SK-N-SH treated with all-trans-retinoic acid at 6 μM for 48 hours (cell line): Measurements from ENCODE around the gene MEIS2.

ENCODE experiments used
- ATAC-seq: fragments of 200-7000 bp; cut with Tn5 transposase; 3 replicates; pipeline ENCODE4 v1.9.1; 2020; ENCODE audit warnings: mild to moderate bottlenecking, moderate library complexity
- ARNTL ChIP-seq: fragments of 450-650 bp; formaldehyde crosslinking; IDR thresholded peaks from 2 replicates; pipeline ENCODE4 v1.5.0; 2020; ENCODE audit warnings: low read depth, mild to moderate bottlenecking, moderate library complexity, borderline replicate concordance
- CREB5 ChIP-seq: fragments of 250-450 bp; sonication (Bioruptor Pico); IDR thresholded peaks from 2 replicates; pipeline ENCODE4 v1.5.1; 2020; ENCODE audit warnings: low read depth, mild to moderate bottlenecking, moderate library complexity
- ESRRG ChIP-seq: fragments of 250-450 bp; sonication (Bioruptor Pico); IDR thresholded peaks from 2 replicates; pipeline ENCODE4 v1.6.1; 2021; ENCODE audit warnings: mild to moderate bottlenecking
- GLIS3 ChIP-seq: fragments of 250-450 bp; sonication (Bioruptor Pico); IDR thresholded peaks from 2 replicates; pipeline ENCODE4 v1.5.0; 2020; ENCODE audit warnings: mild to moderate bottlenecking, moderate library complexity
- ISL1 ChIP-seq: fragments of 250-450 bp; sonication (Bioruptor Pico); IDR thresholded peaks from 2 replicates; pipeline ENCODE4 v2.1.2; 2022; ENCODE audit warnings: mild to moderate bottlenecking, moderate library complexity
- POU6F1 ChIP-seq: fragments of 250-450 bp; sonication (Bioruptor Pico); IDR thresholded peaks from 2 replicates; pipeline ENCODE4 v1.8.0; 2021; ENCODE audit warnings: low read depth, mild to moderate bottlenecking, moderate library complexity, borderline replicate concordance
- PPARA ChIP-seq: fragments of 250-450 bp; sonication (Bioruptor Pico); IDR thresholded peaks from 2 replicates; pipeline ENCODE4 v1.5.0; 2020; ENCODE audit warnings: mild to moderate bottlenecking, borderline replicate concordance
- SNAI2 ChIP-seq: fragments of 250-450 bp; sonication (Bioruptor Pico); IDR thresholded peaks from 2 replicates; pipeline ENCODE4 v1.5.0; 2020; ENCODE audit warnings: mild to moderate bottlenecking, moderate library complexity
- TOX ChIP-seq: fragments of 250-450 bp; sonication (Bioruptor Pico); IDR thresholded peaks from 2 replicates; pipeline ENCODE4 v1.8.0; 2021; ENCODE audit warnings: mild to moderate bottlenecking, moderate library complexity, borderline replicate concordance
- ZC3H10 ChIP-seq: fragments of 250-450 bp; sonication (Bioruptor Pico); IDR thresholded peaks from 2 replicates; pipeline ENCODE4 v1.5.1; 2021; ENCODE audit warnings: mild to moderate bottlenecking, moderate library complexity
- ZNF565 ChIP-seq: fragments of 450-650 bp; formaldehyde crosslinking; conservative IDR thresholded peaks from 2 replicates; pipeline ENCODE4 v1.5.0; 2020; ENCODE audit warnings: low read depth, mild to moderate bottlenecking, moderate library complexity
- TF ChIP-seq, protein P1 (sequence below): fragments of 250-450 bp; sonication (Bioruptor Pico); IDR thresholded peaks from 2 replicates; pipeline ENCODE4 v1.5.1; 2021; ENCODE audit warnings: mild to moderate bottlenecking, moderate library complexity
- TF ChIP-seq, protein P2 (sequence below): fragments of 250-450 bp; sonication (Bioruptor Pico); IDR thresholded peaks from 2 replicates; pipeline ENCODE4 v1.8.0; 2020; ENCODE audit warnings: mild to moderate bottlenecking, moderate library complexity, borderline replicate concordance

The MEIS2 gene

GRCh38 chr15:37109168-37109871 is 9.0 kb upstream of the MEIS2 start:
- no peak for ATAC-seq
- no peak for TF ChIP-seq GLIS3
- no peak for TF ChIP-seq CREB5 (CRISPR knock-in tag)
- TF ChIP-seq POU6F1 (CRISPR knock-in tag), result no peak
- no peak for TF ChIP-seq SNAI2 (CRISPR knock-in tag)
- no peak for TF ChIP-seq ARNTL (CRISPR knock-in tag)
- 0 out of 2 replicates have a peak, but pooled peaks have one; percentile 1 for TF ChIP-seq TOX (CRISPR knock-in tag)

DNA sequence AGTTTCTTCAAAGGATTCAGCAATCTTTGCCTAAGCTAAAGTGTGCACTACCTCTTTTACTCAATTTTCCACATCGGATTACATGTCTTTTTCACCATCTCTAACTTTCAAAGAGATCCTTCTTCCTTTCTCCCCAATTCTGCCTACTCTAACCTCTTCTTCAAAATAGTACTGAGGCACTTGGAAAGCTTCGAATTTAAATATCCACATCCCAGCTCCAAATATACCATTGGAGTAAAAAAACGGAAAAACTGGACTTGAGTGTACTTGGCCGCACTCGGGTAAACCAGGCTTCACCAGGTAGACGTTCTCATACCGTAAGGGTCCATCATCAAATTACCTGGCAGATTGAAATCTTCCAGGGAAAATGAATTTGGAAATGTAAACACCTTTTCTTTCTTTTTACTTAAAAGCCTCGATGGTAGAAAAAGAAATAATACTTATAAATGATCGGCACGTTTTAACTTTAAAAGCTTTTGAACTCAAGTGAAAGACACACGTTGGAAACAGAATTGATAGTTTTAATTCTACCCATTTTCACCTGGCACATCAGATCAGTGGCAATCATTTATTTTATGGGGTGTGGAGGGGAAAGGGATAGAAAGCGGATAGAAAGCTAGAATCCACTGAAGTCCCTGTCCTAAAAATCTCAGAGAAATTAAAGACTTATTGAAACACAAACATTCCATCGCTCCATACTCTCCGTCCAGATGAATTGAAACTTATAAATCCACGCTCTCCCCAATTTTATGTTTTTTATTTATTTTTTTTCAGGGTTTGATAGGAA is 8.2 kb upstream of the MEIS2 start:
- TF ChIP-seq ISL1 (CRISPR knock-in tag), result no peak
- 0 out of 2 replicates have a peak, but pooled peaks have one; percentile 6 for TF ChIP-seq TOX (CRISPR knock-in tag)
- ATAC-seq, result no peak

GRCh38 chr15:37107744-37108380 is 7.5 kb upstream of the MEIS2 start:
- TF ChIP-seq, protein P1, sequence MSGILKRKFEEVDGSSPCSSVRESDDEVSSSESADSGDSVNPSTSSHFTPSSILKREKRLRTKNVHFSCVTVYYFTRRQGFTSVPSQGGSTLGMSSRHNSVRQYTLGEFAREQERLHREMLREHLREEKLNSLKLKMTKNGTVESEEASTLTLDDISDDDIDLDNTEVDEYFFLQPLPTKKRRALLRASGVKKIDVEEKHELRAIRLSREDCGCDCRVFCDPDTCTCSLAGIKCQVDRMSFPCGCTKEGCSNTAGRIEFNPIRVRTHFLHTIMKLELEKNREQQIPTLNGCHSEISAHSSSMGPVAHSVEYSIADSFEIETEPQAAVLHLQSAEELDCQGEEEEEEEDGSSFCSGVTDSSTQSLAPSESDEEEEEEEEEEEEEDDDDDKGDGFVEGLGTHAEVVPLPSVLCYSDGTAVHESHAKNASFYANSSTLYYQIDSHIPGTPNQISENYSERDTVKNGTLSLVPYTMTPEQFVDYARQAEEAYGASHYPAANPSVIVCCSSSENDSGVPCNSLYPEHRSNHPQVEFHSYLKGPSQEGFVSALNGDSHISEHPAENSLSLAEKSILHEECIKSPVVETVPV (CRISPR knock-in tag), result 0 out of 2 replicates have a peak, but pooled peaks have one; percentile 34
- TF ChIP-seq CREB5 (CRISPR knock-in tag), result no peak
- no peak for ATAC-seq

GRCh38 chr15:37107071-37107743 is 6.9 kb upstream of the MEIS2 start:
- TF ChIP-seq GLIS3, result no peak
- no peak for TF ChIP-seq POU6F1 (CRISPR knock-in tag)
- TF ChIP-seq TOX (CRISPR knock-in tag), result no peak
- TF ChIP-seq, protein P2, sequence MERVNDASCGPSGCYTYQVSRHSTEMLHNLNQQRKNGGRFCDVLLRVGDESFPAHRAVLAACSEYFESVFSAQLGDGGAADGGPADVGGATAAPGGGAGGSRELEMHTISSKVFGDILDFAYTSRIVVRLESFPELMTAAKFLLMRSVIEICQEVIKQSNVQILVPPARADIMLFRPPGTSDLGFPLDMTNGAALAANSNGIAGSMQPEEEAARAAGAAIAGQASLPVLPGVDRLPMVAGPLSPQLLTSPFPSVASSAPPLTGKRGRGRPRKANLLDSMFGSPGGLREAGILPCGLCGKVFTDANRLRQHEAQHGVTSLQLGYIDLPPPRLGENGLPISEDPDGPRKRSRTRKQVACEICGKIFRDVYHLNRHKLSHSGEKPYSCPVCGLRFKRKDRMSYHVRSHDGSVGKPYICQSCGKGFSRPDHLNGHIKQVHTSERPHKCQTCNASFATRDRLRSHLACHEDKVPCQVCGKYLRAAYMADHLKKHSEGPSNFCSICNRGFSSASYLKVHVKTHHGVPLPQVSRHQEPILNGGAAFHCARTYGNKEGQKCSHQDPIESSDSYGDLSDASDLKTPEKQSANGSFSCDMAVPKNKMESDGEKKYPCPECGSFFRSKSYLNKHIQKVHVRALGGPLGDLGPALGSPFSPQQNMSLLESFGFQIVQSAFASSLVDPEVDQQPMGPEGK (CRISPR knock-in tag), result no peak
- TF ChIP-seq ZNF565 (CRISPR knock-in tag), result no peak
- no peak for TF ChIP-seq PPARA (CRISPR knock-in tag)
- no peak for TF ChIP-seq ZC3H10 (CRISPR knock-in tag)
- no peak for TF ChIP-seq ISL1 (CRISPR knock-in tag)
- TF ChIP-seq ESRRG, result no peak
- peak; percentile 14 for ATAC-seq
